ENCODE data around the gene UNC13A. TPM values are rescaled to one million over a fixed set of nuclear protein-coding genes. Genes with fewer than 3 reads are reported as not detected.

UNC13A gene
- total and polyA plus RNA-seq, 2 of the 8 experiments (the other 6 are each of a cell fraction or from before 2014, with no cell fraction given), result 13.1 to 47.6 TPM

DNA sequence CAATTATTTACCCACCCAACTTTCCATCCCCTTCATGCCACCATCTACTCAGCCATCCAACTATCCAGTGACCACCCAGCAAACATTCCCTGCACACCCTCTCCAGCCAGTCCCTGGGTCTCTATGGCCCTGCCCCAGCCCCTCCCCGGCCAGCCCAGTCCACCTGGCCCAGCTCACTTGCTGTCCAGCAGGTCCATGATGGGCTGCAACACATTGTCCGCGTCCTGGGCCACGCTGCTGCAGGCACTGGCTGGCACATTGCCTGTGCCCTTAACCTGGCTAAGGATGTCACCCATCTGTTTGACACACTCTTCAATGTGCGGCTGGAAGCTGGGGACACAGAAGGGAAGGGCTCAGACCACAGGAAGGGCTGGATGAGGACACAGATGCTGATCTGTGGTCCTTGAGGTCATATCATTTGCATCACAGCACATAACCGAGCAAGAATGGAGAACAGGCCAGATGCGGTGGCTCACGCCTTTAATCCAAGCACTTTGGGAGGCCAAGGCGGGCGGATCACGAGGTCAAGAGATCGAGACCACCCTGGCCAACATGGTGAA lies 61.6 kb downstream of the UNC13A start:
- Histone ChIP-seq H3K14ac (ENCODE audit: insufficient read length) (no peak overlapping the region), H3K4me1 (replicated peaks in 1 of 4; ENCODE audit: control insufficient read depth in 3 of 4, insufficient read depth in 4 of 4, low read length in 3 of 4) (no peaks in the 10 kb centered on the region), H2AK5ac (ENCODE audit: low read depth, low read length) (peak overlapping the region; percentile 24; the same call in 1 of the 2 replicates), H3K27ac (ENCODE audit: low read depth, low read length) (no peak overlapping the region), H3K36me3 (ENCODE audit: control insufficient read depth in 2 of 4, insufficient read depth in 4 of 4, low read length in 3 of 4) (peaks cover 2 to 24% (median 16%) of the 10 kb centered on the region in 4 experiments; a peak in 7 of 8 replicates), H3K4me3 (ENCODE audit: extremely low read depth in 1 of 4, insufficient read depth in 2 of 4, low read depth in 3 of 4, low read length in 4 of 4) (no peak overlapping the region), H3K23me2 (ENCODE audit: low read depth, low read length) (peaks cover 19% of the 10 kb centered on the region; the same call in 1 of the 2 replicates), H3K23ac (ENCODE audit: insufficient read length) (no peak overlapping the region), H3K9ac (replicated peaks in 1 of 4; ENCODE audit: extremely low read depth in 1 of 4, low read depth in 3 of 4, low read length in 3 of 4) (no peak overlapping the region), H2BK120ac (replicated peaks; ENCODE audit: low read depth, low read length) (no peak overlapping the region), H4K20me1 (replicated peaks in 1 of 2; ENCODE audit: control insufficient read depth in 1 of 2, insufficient read depth in 2 of 2, low read length in 2 of 2) (peaks cover 0 to 18% of the 10 kb centered on the region in 2 experiments), H2BK15ac (ENCODE audit: low read length) (no peak overlapping the region), H3K9me3 (ENCODE audit: insufficient read depth in 2 of 2, low read depth in 1 of 2, low read length in 1 of 2) (no peaks in the 10 kb centered on the region; a peak in 1 of 4 replicates), H4K5ac (ENCODE audit: insufficient read length, low read depth, low read length) (no peak overlapping the region), H2BK20ac (ENCODE audit: low read length) (no peak overlapping the region), H3K79me2 (ENCODE audit: control insufficient read depth in 1 of 2, insufficient read depth in 2 of 2, low read length in 2 of 2) (no peaks in the 10 kb centered on the region), H3K4me2 (ENCODE audit: insufficient read depth in 1 of 2, low read depth in 2 of 2, low read length in 2 of 2) (no peak overlapping the region), H2BK12ac (ENCODE audit: low read depth, low read length) (no peak overlapping the region), H3K79me1 (ENCODE audit: low read depth, low read length) (no peaks in the 10 kb centered on the region; the same call in 1 of the 2 replicates), H2AFZ (ENCODE audit: low read length) (no peak overlapping the region), H3K4ac (replicated peaks; ENCODE audit: insufficient read length, low read depth, low read length) (no peak overlapping the region), H4K91ac (replicated peaks; ENCODE audit: insufficient read length, low read length) (no peak overlapping the region), H3K56ac (replicated peaks; ENCODE audit: insufficient read length, low read depth, low read length) (no peak overlapping the region), H4K8ac (ENCODE audit: extremely low read depth, insufficient read depth, low read length) (no peak overlapping the region), H3K18ac (ENCODE audit: extremely low read depth, low read length) (no peak overlapping the region), H3K27me3 (replicated peaks in 1 of 4; ENCODE audit: control insufficient read depth in 3 of 4, extremely low read depth in 1 of 4, insufficient read depth in 3 of 4, low read length in 3 of 4) (no peaks in the 10 kb centered on the region), H2BK5ac (ENCODE audit: low read depth, low read length) (no peak overlapping the region)
- WGBS, 2 experiments (ENCODE audit: extremely low coverage in 1 of 2, insufficient coverage in 1 of 2, insufficient read length in 1 of 2, insufficient replicate concordance in 2 of 2, low coverage in 1 of 2, low lambda C conversion rate in 2 of 2, missing lambda C conversion rate in 1 of 2), result 94% methylated on average over 12 of the region's 12 CpGs; no CpG with 5 or more reads in 1 of the 2 experiments
- ChIA-PET CTCF (ENCODE audit: partially characterized antibody) (interaction anchor here (0.8 to 1.2 kb wide), 2 partner anchors 44 to 175 kb away, joined by 3 read pairs; no protein-coding TSS in a partner anchor), POLR2A (ENCODE audit: partially characterized antibody) (no interaction called here)
- FAIRE-seq (no peak), DNase-seq (ENCODE audit: low read depth in 1 of 2, low spot score in 2 of 2) (no peak)
- TF ChIP-seq NRF1 (IDR thresholded peaks at IDR 0.05; ENCODE audit: low read depth, low read length) (no peak), RXRA (IDR thresholded peaks at IDR 0.05; ENCODE audit: insufficient read depth, low read depth, low read length) (no peak), EGR1 (IDR thresholded peaks at IDR 0.05; ENCODE audit: borderline replicate concordance, low read depth, low read length) (no peak), PHF8 (conservative IDR thresholded peaks at IDR 0.05; ENCODE audit: low read depth, low read length) (no peak), BRCA1 (IDR thresholded peaks at IDR 0.05; ENCODE audit: low read depth, low read length) (no peak), SP1 (IDR thresholded peaks at IDR 0.05; ENCODE audit: low read depth, low read length) (no peak), CREB1 (IDR thresholded peaks at IDR 0.05) (no peak), TEAD4 (IDR thresholded peaks at IDR 0.05; ENCODE audit: low read depth, low read length) (no peak), SAP30 (IDR thresholded peaks at IDR 0.05; ENCODE audit: insufficient read depth, insufficient replicate concordance, low read length) (no peak), KDM1A (IDR thresholded peaks at IDR 0.05; ENCODE audit: borderline replicate concordance, low read length) (no peak), CTBP2 (IDR thresholded peaks at IDR 0.05; ENCODE audit: borderline replicate concordance, insufficient read depth, insufficient read length, low read length) (no peak), GABPA (IDR thresholded peaks at IDR 0.05; ENCODE audit: borderline replicate concordance, insufficient read depth, low read length) (no peak)
- TF ChIP-seq, protein P1, sequence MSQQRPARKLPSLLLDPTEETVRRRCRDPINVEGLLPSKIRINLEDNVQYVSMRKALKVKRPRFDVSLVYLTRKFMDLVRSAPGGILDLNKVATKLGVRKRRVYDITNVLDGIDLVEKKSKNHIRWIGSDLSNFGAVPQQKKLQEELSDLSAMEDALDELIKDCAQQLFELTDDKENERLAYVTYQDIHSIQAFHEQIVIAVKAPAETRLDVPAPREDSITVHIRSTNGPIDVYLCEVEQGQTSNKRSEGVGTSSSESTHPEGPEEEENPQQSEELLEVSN (IDR thresholded peaks at IDR 0.05), result no peak
